Gastrocnemius medialis (tissue), 4 donors: Measurements from ENCODE around the gene GSTT2.

Experiments
- CTCF ChIP-seq, 5 experiments: fragments of 450-650 bp in 3 of 5; fragments of 200-600 bp in 2 of 5; sonication (generic) in 2 of 5; IDR thresholded peaks in 4 of 5; conservative IDR thresholded peaks in 1 of 5; 1 replicate in 4 of 5; 2 replicates in 1 of 5; pipeline ENCODE4 v1.5.1; 2016 to 2019; ENCODE audit warnings: antibody characterized with exemption in 5 of 5, mild to moderate bottlenecking in 3 of 5, moderate library complexity in 3 of 5
- POLR2A ChIP-seq, 2 donors: fragments of 450-650 bp; IDR thresholded peaks; one replicate each; pipeline ENCODE4 v1.6.1; 2017; ENCODE audit warnings: antibody characterized with exemption in 2 of 2, mild to moderate bottlenecking in 2 of 2, moderate library complexity in 2 of 2

DNA sequence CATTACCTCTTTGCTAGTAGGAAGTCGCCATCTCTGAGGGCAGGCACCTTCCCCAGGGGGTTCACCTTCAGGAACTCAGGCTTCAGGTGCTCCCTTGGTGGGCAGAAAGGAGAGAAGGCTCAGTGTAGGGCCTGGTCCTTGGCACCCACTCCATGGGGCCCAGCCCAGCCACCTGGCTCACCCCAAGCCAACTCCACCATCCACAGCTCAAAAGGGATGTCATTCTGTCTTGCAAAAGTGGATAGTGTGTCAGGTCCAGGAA, 28.0 kb downstream of the GSTT2 start:
- TF ChIP-seq CTCF (IDR thresholded peaks at IDR 0.05 in 4 of 5, conservative IDR thresholded peaks at IDR 0.05 in 1 of 5) (no peak), POLR2A (IDR thresholded peaks at IDR 0.05) (no peak)
